ENCODE measurements around the gene COX4I2. TPM values are rescaled to one million over a fixed set of nuclear protein-coding genes. Genes with fewer than 3 reads are reported as not detected.
A peak's percentile ranks its signal among the peaks of the same experiment; 100 is the strongest.
"Not testable (repeated sequence)": the region's sequence is repeated elsewhere in the genome, so short reads cannot be mapped to it uniquely, and the experiment has no call there.

COX4I2 gene
- total RNA-seq, 2 donors from 2014 or later: 6.8 to 9.0 TPM

- no peak overlapping the region for H3K4me3 ChIP-seq
- H3K27ac ChIP-seq: peak overlapping the region; percentile 36 to 94
- no peak for TF ChIP-seq CTCF (IDR thresholded peaks at IDR 0.05)
- peaks cover 0 to 71% of the 10 kb centered on the region in 2 donors for H3K4me1 ChIP-seq
- no peak for DNase-seq (ENCODE audit: low spot score)
- peaks cover 23% of the 10 kb centered on the region for H3K36me3 ChIP-seq
- no peaks in the 10 kb centered on the region for H3K27me3 ChIP-seq
- no peaks in the 10 kb centered on the region for H3K9me3 ChIP-seq
Observed at GRCh38 chr20:31663838-31664695, 26.4 kb downstream of the COX4I2 start.

GRCh38 chr20:31664696-31665354 lies 27.1 kb downstream of the COX4I2 start:
- H3K4me1 ChIP-seq: peaks cover 0 to 78% of the 10 kb centered on the region in 2 donors
- TF ChIP-seq CTCF (IDR thresholded peaks at IDR 0.05): no peak
- no peak for DNase-seq (ENCODE audit: low spot score)
- peak overlapping the region; percentile 36 to 94 for H3K27ac ChIP-seq
- H3K27me3 ChIP-seq: no peaks in the 10 kb centered on the region
- H3K4me3 ChIP-seq: no peak overlapping the region
- no peaks in the 10 kb centered on the region for H3K9me3 ChIP-seq
- H3K36me3 ChIP-seq: peaks cover 23% of the 10 kb centered on the region

GRCh38 chr20:31665753-31666152 lies 28.0 kb downstream of the COX4I2 start:
- no peaks in the 10 kb centered on the region for H3K27me3 ChIP-seq
- no peak for DNase-seq (ENCODE audit: low spot score)
- H3K4me3 ChIP-seq: no peak overlapping the region
- TF ChIP-seq CTCF (IDR thresholded peaks at IDR 0.05): no peak
- H3K9me3 ChIP-seq: no peaks in the 10 kb centered on the region
- peaks cover 23% of the 10 kb centered on the region for H3K36me3 ChIP-seq
- H3K27ac ChIP-seq: peak overlapping the region; percentile 94
- H3K4me1 ChIP-seq: peaks cover 0 to 87% of the 10 kb centered on the region in 2 donors

- H3K27me3 ChIP-seq: no peaks in the 10 kb centered on the region
- H3K36me3 ChIP-seq: peaks cover 27% of the 10 kb centered on the region
- no peak overlapping the region for H3K4me3 ChIP-seq
- no peak for DNase-seq (ENCODE audit: low spot score)
- H3K9me3 ChIP-seq: no peaks in the 10 kb centered on the region
- H3K4me1 ChIP-seq: peaks cover 0 to 94% of the 10 kb centered on the region in 2 donors
- H3K27ac ChIP-seq: peak overlapping the region; percentile 94
- TF ChIP-seq CTCF (IDR thresholded peaks at IDR 0.05): no peak
Observed at GRCh38 chr20:31666258-31667042, 28.7 kb downstream of the COX4I2 start.

- Histone ChIP-seq H3K9me3 (no peaks in the 10 kb centered on the region), H3K36me3 (peaks cover 27% of the 10 kb centered on the region), H3K27me3 (no peaks in the 10 kb centered on the region), H3K4me1 (peaks cover 0 to 96% of the 10 kb centered on the region in 2 donors), H3K27ac (peak overlapping the region; percentile 94), H3K4me3 (no peak overlapping the region)
- no peak for TF ChIP-seq CTCF (IDR thresholded peaks at IDR 0.05)
- no peak for DNase-seq (ENCODE audit: low spot score)
Observed at GRCh38 chr20:31667315-31668285, 29.9 kb downstream of the COX4I2 start.

- H3K27ac ChIP-seq: peak overlapping the region; percentile 94
- not testable (repeated sequence) for DNase-seq (ENCODE audit: low spot score); H3K27me3 ChIP-seq; H3K9me3 ChIP-seq; H3K4me3 ChIP-seq
- peaks cover 0 to 98% of the 10 kb centered on the region in 2 donors for H3K4me1 ChIP-seq
- H3K36me3 ChIP-seq: peaks cover 27% of the 10 kb centered on the region
Observed at GRCh38 chr20:31668944-31669343, 31.2 kb downstream of the COX4I2 start.
